Measurements from ENCODE around the gene PADI4. TPM values are rescaled to one million over a fixed set of nuclear protein-coding genes. Genes with fewer than 3 reads are reported as not detected.

PADI4 gene
- total RNA-seq, 4 donors from 2014 or later = 0.56 to 16.1 (median 2.2) TPM

- no peak for TF ChIP-seq CTCF (IDR thresholded peaks at IDR 0.05)
- ATAC-seq (ENCODE audit: low FRiP score) (no peak), DNase-seq (ENCODE audit: low spot score) (no peak)
These were observed 26.2 kb upstream of the PADI4 start for GRCh38 chr1:17281775-17282181.

- TF ChIP-seq CTCF (IDR thresholded peaks at IDR 0.05) = no peak
- ATAC-seq (ENCODE audit: low FRiP score) = no peak
- no peak for DNase-seq (ENCODE audit: low spot score)
These were observed 25.2 kb upstream of the PADI4 start for GRCh38 chr1:17282836-17283235.

- no peak for ATAC-seq (ENCODE audit: low FRiP score)
- no peak for DNase-seq (ENCODE audit: low spot score)
- no peak for TF ChIP-seq CTCF (IDR thresholded peaks at IDR 0.05)
These were observed 21.4 kb upstream of the PADI4 start for GRCh38 chr1:17286646-17287045.

GRCh38 chr1:17287130-17287776 lies 20.7 kb upstream of the PADI4 start:
- ATAC-seq (ENCODE audit: low FRiP score) (no peak), DNase-seq (ENCODE audit: low spot score) (no peak)
- TF ChIP-seq CTCF (IDR thresholded peaks at IDR 0.05) = no peak

- no peak for ATAC-seq (ENCODE audit: low FRiP score)
- no peak for TF ChIP-seq CTCF (IDR thresholded peaks at IDR 0.05)
These were observed 18.3 kb upstream of the PADI4 start for GRCh38 chr1:17289721-17290120.

GRCh38 chr1:17290553-17290952 lies 17.4 kb upstream of the PADI4 start:
- ATAC-seq (ENCODE audit: low FRiP score) = no peak
- no peak for TF ChIP-seq CTCF (IDR thresholded peaks at IDR 0.05)
- DNase-seq (ENCODE audit: low spot score) = no peak

More at GRCh38 chr1:17289721-17290120, 18.3 kb upstream of the PADI4 start:
- no peak for DNase-seq (ENCODE audit: low spot score)
